Lung (tissue), 12 donors: ENCODE results near the gene KCNK2. TPM values are rescaled to one million over a fixed set of nuclear protein-coding genes. Genes with fewer than 3 reads are reported as not detected.

Experiments used
- ATAC-seq: fragments of 200-7000 bp; cut with Tn5 transposase; one replicate; pipeline ENCODE4 v1.9.1; 2020; ENCODE audit warnings: moderate number of reproducible peaks; ENCODE audit not compliant: insufficient read depth, low FRiP score
- DNase-seq, 3 donors: peaks; one replicate each; pipeline ENCODE4 v3.0.0-alpha.2; 2013 to 2017
- H3K27ac ChIP-seq, 2 donors: one replicate each; pipeline ENCODE4 v1.5.1; 2013; ENCODE audit warnings: mild to moderate bottlenecking in 2 of 2, moderate library complexity in 2 of 2, control low read depth in 1 of 2, inconsistent platforms in 1 of 2, low read depth in 1 of 2, low read length in 1 of 2
- H3K27me3 ChIP-seq, 3 donors: one replicate each; pipeline ENCODE4 v1.5.1; 2013; ENCODE audit warnings: low read length in 2 of 3; ENCODE audit not compliant: control insufficient read depth in 3 of 3, insufficient read depth in 3 of 3
- H3K36me3 ChIP-seq, 4 donors: one replicate each; pipeline ENCODE4 v1.5.1; 2013; ENCODE audit warnings: low read length in 4 of 4, mild to moderate bottlenecking in 1 of 4, moderate library complexity in 1 of 4; ENCODE audit not compliant: control insufficient read depth in 4 of 4, insufficient read depth in 4 of 4
- H3K4me1 ChIP-seq, 5 donors: one replicate each; pipeline ENCODE4 v1.5.1; 2013; ENCODE audit warnings: low read length in 5 of 5, mild to moderate bottlenecking in 2 of 5, moderate library complexity in 1 of 5; ENCODE audit not compliant: control insufficient read depth in 5 of 5, insufficient read depth in 5 of 5
- H3K4me3 ChIP-seq: one replicate; pipeline ENCODE4 v1.5.1; 2013; ENCODE audit warnings: mild to moderate bottlenecking, control low read depth, moderate library complexity
- H3K9ac ChIP-seq, 2 donors: one replicate each; pipeline ENCODE4 v1.5.1; 2013; ENCODE audit warnings: low read length in 2 of 2, control low read depth in 1 of 2; ENCODE audit not compliant: insufficient read depth in 1 of 2
- H3K9me3 ChIP-seq, 4 donors: one replicate each; pipeline ENCODE4 v1.5.1; 2013; ENCODE audit warnings: low read length in 3 of 4, mild to moderate bottlenecking in 1 of 4, moderate library complexity in 1 of 4; ENCODE audit not compliant: control insufficient read depth in 4 of 4, insufficient read depth in 3 of 4
- WGBS, 2 donors: extraction: QIAGEN DNeasy Blood & Tissue Kit; methylation state at CpG; one replicate each; pipeline ENCODE4 v1.1.7; 2013; 5-methylcytosine and 5-hydroxymethylcytosine counted together
- polyA plus RNA-seq, 2 donors: library from polyadenylated mRNA; stranded (reverse); fragments of 200-250 nt; gene quantifications; one replicate each; pipeline ENCODE4 v1.2.1, GENCODE V29; 2013
- total RNA-seq, 2 donors: library from RNA; depleted of rRNA in 1 of 2; stranded (reverse); fragments of >200 nt in 1 of 2; gene quantifications; one replicate each; pipeline ENCODE4 v1.2.1, GENCODE V29; 2014 to 2021
- TF ChIP-seq, protein P1 (sequence below): IDR thresholded peaks from 2 replicates; pipeline ENCODE4 v1.5.1; 2012; ENCODE audit warnings: mild to moderate bottlenecking; ENCODE audit errors: control extremely low read depth, extremely low read depth
- donor health status: control.
- donor health status: control.
- donor health status: Bipolar disorder and iron deficiency.
- donor health status: healthy.
- donor health status: DM: yes; HTN: yes; CAD: no.

The KCNK2 gene
- total and polyA plus RNA-seq, 4 donors = 0.05 to 0.71 (median 0.18) TPM

DNA sequence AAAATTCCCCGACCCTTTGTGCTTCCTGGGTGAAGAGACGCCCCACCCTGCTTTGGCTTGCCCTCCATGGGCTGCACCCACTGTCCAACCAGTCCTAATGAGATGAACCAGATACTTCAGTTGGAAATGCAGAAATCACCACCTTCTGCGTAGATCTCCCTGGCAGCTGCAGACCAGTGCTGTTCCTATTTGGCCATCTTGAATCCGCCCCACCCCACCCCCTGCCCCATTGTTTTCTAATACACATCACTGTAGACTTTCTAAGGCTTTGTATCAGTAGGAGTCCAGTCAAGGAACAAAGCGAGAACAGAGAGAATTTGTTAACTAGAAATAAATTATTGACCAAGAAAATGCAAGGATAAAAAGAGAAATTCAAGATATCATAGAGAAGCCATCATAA lies 178.2 kb downstream of the KCNK2 start:
- ATAC-seq = no peak
- WGBS, 2 donors = 87% methylated on average over 5 of the region's 5 CpGs

DNA sequence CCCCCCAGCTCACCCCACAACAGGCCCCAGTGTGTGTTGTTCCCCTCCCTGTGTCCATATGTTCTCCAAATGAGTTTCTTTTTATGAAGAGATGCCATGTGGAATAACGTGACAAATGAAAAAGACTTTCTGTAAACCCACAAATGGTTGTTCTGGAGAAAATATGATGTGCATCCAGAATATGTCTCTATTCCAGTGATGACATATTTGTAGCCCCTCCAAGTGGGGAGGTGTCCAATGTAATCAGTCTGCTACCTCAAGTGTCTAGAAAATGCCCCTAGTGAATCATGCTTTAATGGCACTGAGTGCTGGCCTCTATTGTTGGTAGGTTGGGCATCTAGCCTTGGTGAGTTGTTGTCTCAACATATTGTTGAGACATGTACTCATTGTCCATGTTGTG lies 179.6 kb downstream of the KCNK2 start:
- Histone ChIP-seq H3K4me1 (peaks cover 0 to 20% (median 3%) of the 10 kb centered on the region in 5 donors), H3K9me3 (peaks cover 0 to 3% (median 0%) of the 10 kb centered on the region in 4 donors), H3K27me3 (no peaks in the 10 kb centered on the region), H3K27ac (no peak overlapping the region), H3K36me3 (no peaks in the 10 kb centered on the region), H3K9ac (no peak overlapping the region), H3K4me3 (no peak overlapping the region)
- no peak for ATAC-seq
- DNase-seq = no peak
- TF ChIP-seq, protein P1, sequence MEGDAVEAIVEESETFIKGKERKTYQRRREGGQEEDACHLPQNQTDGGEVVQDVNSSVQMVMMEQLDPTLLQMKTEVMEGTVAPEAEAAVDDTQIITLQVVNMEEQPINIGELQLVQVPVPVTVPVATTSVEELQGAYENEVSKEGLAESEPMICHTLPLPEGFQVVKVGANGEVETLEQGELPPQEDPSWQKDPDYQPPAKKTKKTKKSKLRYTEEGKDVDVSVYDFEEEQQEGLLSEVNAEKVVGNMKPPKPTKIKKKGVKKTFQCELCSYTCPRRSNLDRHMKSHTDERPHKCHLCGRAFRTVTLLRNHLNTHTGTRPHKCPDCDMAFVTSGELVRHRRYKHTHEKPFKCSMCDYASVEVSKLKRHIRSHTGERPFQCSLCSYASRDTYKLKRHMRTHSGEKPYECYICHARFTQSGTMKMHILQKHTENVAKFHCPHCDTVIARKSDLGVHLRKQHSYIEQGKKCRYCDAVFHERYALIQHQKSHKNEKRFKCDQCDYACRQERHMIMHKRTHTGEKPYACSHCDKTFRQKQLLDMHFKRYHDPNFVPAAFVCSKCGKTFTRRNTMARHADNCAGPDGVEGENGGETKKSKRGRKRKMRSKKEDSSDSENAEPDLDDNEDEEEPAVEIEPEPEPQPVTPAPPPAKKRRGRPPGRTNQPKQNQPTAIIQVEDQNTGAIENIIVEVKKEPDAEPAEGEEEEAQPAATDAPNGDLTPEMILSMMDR = no peak
- 83 to 87% methylated on average over 1 of the region's 1 CpG for WGBS, 2 donors

More for the DNA sequence above, 178.2 kb downstream of the KCNK2 start:
- H3K9me3 ChIP-seq = peaks cover 0 to 3% (median 0%) of the 10 kb centered on the region in 4 donors
- no peaks in the 10 kb centered on the region for H3K36me3 ChIP-seq
- no peak overlapping the region for H3K27ac ChIP-seq
- peaks cover 0 to 27% (median 3%) of the 10 kb centered on the region in 5 donors for H3K4me1 ChIP-seq
- H3K27me3 ChIP-seq = no peaks in the 10 kb centered on the region
- TF ChIP-seq, protein P1 = no peak
- DNase-seq = no peak
- no peak overlapping the region for H3K9ac ChIP-seq
- H3K4me3 ChIP-seq = no peak overlapping the region

DNA sequence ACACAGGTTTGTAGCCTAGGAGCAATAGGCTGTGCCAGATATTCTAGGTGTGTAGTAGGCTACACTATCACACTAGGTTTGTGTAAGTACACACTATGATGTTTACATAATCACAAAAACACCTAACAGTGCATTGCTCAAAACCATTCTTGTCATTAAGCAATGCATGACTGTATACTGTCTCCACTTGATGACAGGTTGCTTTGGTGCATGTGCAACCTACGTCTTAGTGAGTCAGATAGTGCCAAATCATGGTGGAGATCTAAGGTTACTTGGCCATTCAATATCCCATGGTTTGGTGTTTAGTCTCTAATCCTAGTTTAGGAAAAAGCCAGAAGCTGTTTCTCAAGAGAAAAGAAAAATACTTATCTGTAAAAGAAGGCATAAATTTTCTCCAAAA lies 181.1 kb downstream of the KCNK2 start:
- no peaks in the 10 kb centered on the region for H3K36me3 ChIP-seq
- no peak overlapping the region for H3K4me3 ChIP-seq
- H3K9me3 ChIP-seq = peaks cover 0 to 3% (median 0%) of the 10 kb centered on the region in 4 donors
- TF ChIP-seq, protein P1 = no peak
- DNase-seq = no peak
- H3K9ac ChIP-seq = no peak overlapping the region
- WGBS, 2 donors = 77 to 79% methylated on average over 1 of the region's 1 CpG
- H3K27me3 ChIP-seq = no peaks in the 10 kb centered on the region
- H3K4me1 ChIP-seq = peaks cover 0 to 7% (median 0%) of the 10 kb centered on the region in 5 donors
- no peak for ATAC-seq
- no peak overlapping the region for H3K27ac ChIP-seq

- Histone ChIP-seq H3K4me1 (no peaks in the 10 kb centered on the region), H3K27ac (no peak overlapping the region), H3K27me3 (no peaks in the 10 kb centered on the region), H3K4me3 (no peak overlapping the region), H3K9ac (no peak overlapping the region), H3K36me3 (no peaks in the 10 kb centered on the region), H3K9me3 (peaks cover 0 to 3% (median 0%) of the 10 kb centered on the region in 4 donors)
- DNase-seq = no peak
- WGBS, 2 donors = 96 to 97% methylated on average over 3 of the region's 3 CpGs
- TF ChIP-seq, protein P1 = no peak
- ATAC-seq = no peak
These were observed 182.1 kb downstream of the KCNK2 start for GRCh38 chr1:215264649-215265048.
